HepG2 (cell line): ENCODE results near the gene VAC14. TPM values are rescaled to one million over a fixed set of nuclear protein-coding genes. Genes with fewer than 3 reads are reported as not detected.

Experiments
- ATF5 ChIP-seq: sonication (generic); formaldehyde crosslinking; IDR thresholded peaks from 2 replicates; pipeline ENCODE4 v1.4.0; 2020; ENCODE audit warnings: mild to moderate bottlenecking, low read depth, missing genetic modification reagents
- KAT2B ChIP-seq: fragments of 150-350 bp; IDR thresholded peaks from 2 replicates; pipeline ENCODE4 v1.6.1; 2014; ENCODE audit warnings: low read depth, low read length, borderline replicate concordance
- MLLT10 ChIP-seq: sonication (generic); formaldehyde crosslinking; IDR thresholded peaks from 2 replicates; pipeline ENCODE4 v1.4.0; 2020; ENCODE audit warnings: missing genetic modification reagents
- MTA3 ChIP-seq: sonication (generic); formaldehyde crosslinking; IDR thresholded peaks from 2 replicates; pipeline ENCODE4 v1.4.0; 2020; ENCODE audit warnings: missing genetic modification reagents
- NFKB2 ChIP-seq: sonication (generic); formaldehyde crosslinking; IDR thresholded peaks from 2 replicates; pipeline ENCODE4 v1.4.0; 2020; ENCODE audit warnings: missing genetic modification reagents, borderline replicate concordance
- PRDM4 ChIP-seq: sonication (generic); formaldehyde crosslinking; IDR thresholded peaks from 2 replicates; pipeline ENCODE4 v1.9.0; 2021; ENCODE audit warnings: missing genetic modification reagents, borderline replicate concordance
- RBFOX2 ChIP-seq: fragments of 200-400 bp; formaldehyde crosslinking; IDR thresholded peaks from 2 replicates; pipeline ENCODE4 v1.6.1; 2017; ENCODE audit warnings: low read depth, mild to moderate bottlenecking, low read length
- RFX5 ChIP-seq: IDR thresholded peaks from 2 replicates; pipeline ENCODE4 v1.6.1; 2011; ENCODE audit warnings: low read depth, low read length, improper control_type of control experiment
- SAP130 ChIP-seq: IDR thresholded peaks from 2 replicates; pipeline ENCODE4 v1.6.1; 2016; ENCODE audit warnings: low read depth
- SKIL ChIP-seq: sonication (generic); formaldehyde crosslinking; IDR thresholded peaks from 2 replicates; pipeline ENCODE4 v1.8.0; 2022; ENCODE audit warnings: missing genetic modification reagents, mild to moderate bottlenecking, moderate library complexity, borderline replicate concordance
- SNAI1 ChIP-seq: sonication (generic); formaldehyde crosslinking; IDR thresholded peaks from 2 replicates; pipeline ENCODE4 v1.5.0; 2020; ENCODE audit warnings: mild to moderate bottlenecking, missing genetic modification reagents, borderline replicate concordance
- SP140L ChIP-seq: sonication (generic); formaldehyde crosslinking; IDR thresholded peaks from 2 replicates; pipeline ENCODE4 v1.4.0; 2020; ENCODE audit warnings: missing genetic modification reagents, borderline replicate concordance
- SRSF1 ChIP-seq: fragments of 200-400 bp; formaldehyde crosslinking; optimal IDR thresholded peaks from 2 replicates; pipeline ENCODE3; 2017; ENCODE audit warnings: mild to moderate bottlenecking, low read depth, low read length, moderate library complexity
- TFDP1 ChIP-seq: IDR thresholded peaks from 2 replicates; pipeline ENCODE4 v1.6.1; 2016; ENCODE audit warnings: missing compliant biosample characterization, missing genetic modification reagents, borderline replicate concordance
- TRIM24 ChIP-seq: sonication (generic); formaldehyde crosslinking; IDR thresholded peaks from 2 replicates; pipeline ENCODE4 v1.8.0; 2022; ENCODE audit warnings: mild to moderate bottlenecking, missing genetic modification reagents
- ZBTB38 ChIP-seq: sonication (generic); formaldehyde crosslinking; IDR thresholded peaks from 2 replicates; pipeline ENCODE4 v1.5.1; 2020; ENCODE audit warnings: mild to moderate bottlenecking, missing genetic modification reagents
- ZNF205 ChIP-seq: IDR thresholded peaks from 2 replicates; pipeline ENCODE4 v1.6.1; 2018; ENCODE audit warnings: missing biosample characterization, missing genetic modification reagents
- ZNF414 ChIP-seq: sonication (generic); formaldehyde crosslinking; IDR thresholded peaks from 2 replicates; pipeline ENCODE4 v1.5.0; 2020; ENCODE audit warnings: missing genetic modification reagents
- ZNF614 ChIP-seq: IDR thresholded peaks from 2 replicates; pipeline ENCODE4 v1.6.1; 2018; ENCODE audit warnings: missing biosample characterization, missing genetic modification reagents, inconsistent platforms, borderline replicate concordance
- ZNF691 ChIP-seq: sonication (generic); formaldehyde crosslinking; IDR thresholded peaks from 2 replicates; pipeline ENCODE4 v1.4.0; 2020; ENCODE audit warnings: missing genetic modification reagents, low read depth, mild to moderate bottlenecking, borderline replicate concordance
- ZNF720 ChIP-seq: sonication (generic); formaldehyde crosslinking; IDR thresholded peaks from 2 replicates; pipeline ENCODE4 v1.4.0; 2020; ENCODE audit warnings: missing genetic modification reagents
- ZNF749 ChIP-seq: sonication (generic); formaldehyde crosslinking; IDR thresholded peaks from 2 replicates; pipeline ENCODE4 v1.8.0; 2022; ENCODE audit warnings: mild to moderate bottlenecking, missing genetic modification reagents, moderate library complexity, borderline replicate concordance
- ZSCAN31 ChIP-seq: sonication (generic); formaldehyde crosslinking; IDR thresholded peaks from 2 replicates; pipeline ENCODE4 v1.5.0; 2020; ENCODE audit warnings: low read depth, mild to moderate bottlenecking, missing genetic modification reagents
- polyA plus RNA-seq, 8 experiments: library from polyadenylated mRNA; depleted of rRNA in 3 of 8; stranded (reverse) in 7 of 8; unstranded in 1 of 8; fragments of >200 nt; fragmentation: Illumina TruSeq in 4 of 8; extraction: Trizol in 4 of 8; gene quantifications; 2 replicates each; pipeline versions ENCODE4 v1.2.1 to v1.2.3, GENCODE V29; 2011 to 2016; ENCODE audit warnings: low read depth in 4 of 8, missing spikeins in 1 of 8, mixed read lengths in 1 of 8; ENCODE audit not compliant: insufficient read depth in 1 of 8
- total RNA-seq, 5 experiments: library from RNA; depleted of rRNA; stranded (reverse); fragments of >200 nt; fragmentation: Illumina TruSeq; extraction: Trizol; gene quantifications; 2 replicates each; pipeline ENCODE4 v1.2.3, GENCODE V29; 2016; ENCODE audit warnings: low read depth in 1 of 5

VAC14 gene
- total and polyA plus RNA-seq, 2 of the 13 experiments (the other 11 are each of a cell fraction or from before 2014, with no cell fraction given) = 23.5 to 24.6 TPM

- TF ChIP-seq ZNF720 (CRISPR knock-in tag) (no peak), TRIM24 (CRISPR knock-in tag) (no peak), SAP130 (peak; percentile 76), RBFOX2 (no peak), SP140L (no peak), ZNF205 (no peak), ZNF691 (0 out of 2 replicates have a peak, but pooled peaks have one; percentile 23), SRSF1 (no peak), ZBTB38 (CRISPR knock-in tag) (no peak), NFKB2 (CRISPR knock-in tag) (peak; percentile 38; the same call in 1 of the 2 replicates), PRDM4 (no peak), RFX5 (no peak), SNAI1 (CRISPR knock-in tag) (no peak), ZSCAN31 (CRISPR knock-in tag) (no peak), ZNF414 (CRISPR knock-in tag) (no peak), ATF5 (CRISPR knock-in tag) (no peak), TFDP1 (CRISPR knock-in tag) (no peak), SKIL (CRISPR knock-in tag) (no peak), ZNF749 (no peak), MLLT10 (CRISPR knock-in tag) (no peak), ZNF614 (CRISPR knock-in tag) (peak; percentile 38; the same call in 1 of the 2 replicates), MTA3 (CRISPR knock-in tag) (no peak), KAT2B (no peak)
These were observed 22.1 kb downstream of the VAC14 start (continued) for GRCh38 chr16:70778901-70779309.
